Neural progenitor cell (in vitro differentiated cells): Measurements from ENCODE around the gene BLVRA.

Experiments used
- EZH2 ChIP-seq: fragments of 200-600 bp; sonication (generic); IDR thresholded peaks from 2 replicates; pipeline ENCODE4 v1.6.1; 2017; ENCODE audit warnings: antibody characterized with exemption, mild to moderate bottlenecking, moderate library complexity
- TF ChIP-seq, protein P1 (sequence below): fragments of 200-600 bp; sonication (generic); IDR thresholded peaks from 2 replicates; pipeline ENCODE4 v1.5.1; 2017; ENCODE audit warnings: antibody characterized with exemption, mild to moderate bottlenecking

DNA sequence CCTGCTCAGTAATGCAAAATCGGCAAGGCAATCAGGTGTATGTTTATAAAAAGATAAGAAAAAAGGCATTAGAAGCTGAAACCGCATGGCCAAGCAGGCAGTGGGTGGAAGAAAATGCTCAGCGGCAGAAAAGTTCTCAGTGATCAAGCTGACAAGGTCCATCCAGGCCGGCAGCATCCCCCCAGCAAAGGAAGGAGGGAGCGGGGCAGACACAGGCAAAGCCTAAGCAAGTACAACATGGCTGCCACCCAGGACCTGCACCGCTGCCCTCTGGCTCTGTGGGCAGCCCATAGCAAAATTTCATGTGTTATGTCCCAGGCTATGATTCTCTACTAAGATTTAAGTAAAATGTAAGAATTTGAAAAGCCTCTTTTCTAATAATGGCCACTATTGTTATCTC is 65.5 kb downstream of the BLVRA start:
- TF ChIP-seq, protein P1, sequence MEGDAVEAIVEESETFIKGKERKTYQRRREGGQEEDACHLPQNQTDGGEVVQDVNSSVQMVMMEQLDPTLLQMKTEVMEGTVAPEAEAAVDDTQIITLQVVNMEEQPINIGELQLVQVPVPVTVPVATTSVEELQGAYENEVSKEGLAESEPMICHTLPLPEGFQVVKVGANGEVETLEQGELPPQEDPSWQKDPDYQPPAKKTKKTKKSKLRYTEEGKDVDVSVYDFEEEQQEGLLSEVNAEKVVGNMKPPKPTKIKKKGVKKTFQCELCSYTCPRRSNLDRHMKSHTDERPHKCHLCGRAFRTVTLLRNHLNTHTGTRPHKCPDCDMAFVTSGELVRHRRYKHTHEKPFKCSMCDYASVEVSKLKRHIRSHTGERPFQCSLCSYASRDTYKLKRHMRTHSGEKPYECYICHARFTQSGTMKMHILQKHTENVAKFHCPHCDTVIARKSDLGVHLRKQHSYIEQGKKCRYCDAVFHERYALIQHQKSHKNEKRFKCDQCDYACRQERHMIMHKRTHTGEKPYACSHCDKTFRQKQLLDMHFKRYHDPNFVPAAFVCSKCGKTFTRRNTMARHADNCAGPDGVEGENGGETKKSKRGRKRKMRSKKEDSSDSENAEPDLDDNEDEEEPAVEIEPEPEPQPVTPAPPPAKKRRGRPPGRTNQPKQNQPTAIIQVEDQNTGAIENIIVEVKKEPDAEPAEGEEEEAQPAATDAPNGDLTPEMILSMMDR, result no peak
- no peak for TF ChIP-seq EZH2
